Mucosa of descending colon (tissue), 3 donors: ENCODE data around the gene DGKA. TPM values are rescaled to one million over a fixed set of nuclear protein-coding genes. Genes with fewer than 3 reads are reported as not detected.

ENCODE experiments used
- ATAC-seq: fragments of 200-7000 bp; cut with Tn5 transposase; one replicate; pipeline ENCODE4 v1.9.1; 2020; ENCODE audit warnings: mild to moderate bottlenecking, moderate library complexity
- DNase-seq, 3 donors: peaks; one replicate each; pipeline ENCODE4 v3.0.0-alpha.2; 2020
- H3K36me3 ChIP-seq: fragments of 200-600 bp; one replicate; pipeline ENCODE4 v1.8.0; 2021; ENCODE audit warnings: low read depth, mild to moderate bottlenecking
- H3K4me1 ChIP-seq: fragments of 200-600 bp; one replicate; pipeline ENCODE4 v1.8.0; 2021; ENCODE audit warnings: low read depth, mild to moderate bottlenecking
- H3K4me3 ChIP-seq: fragments of 200-600 bp; one replicate; pipeline ENCODE4 v1.8.0; 2021; ENCODE audit warnings: mild to moderate bottlenecking
- H3K9me3 ChIP-seq: fragments of 200-600 bp; one replicate; pipeline ENCODE4 v1.8.0; 2021; ENCODE audit warnings: mild to moderate bottlenecking
- CTCF ChIP-seq: fragments of 200-600 bp; IDR thresholded peaks from one replicate; pipeline ENCODE4 v1.8.0; 2022; ENCODE audit warnings: antibody characterized with exemption, mild to moderate bottlenecking
- intact Hi-C, 2 donors: fragments of 100-400 bp; cut with DNase I in 1 of 2; cut with micrococcal nuclease in 1 of 2; formaldehyde crosslinking; loops; one replicate each; pipeline versions ENCODE4 v1.11.0 to v1.11.1; 2022; cut with DNase I, micrococcal nuclease
- total RNA-seq, 3 donors: library from RNA; stranded (reverse); fragmentation: NEBNext Ultra II Directional in 2 of 3; extraction: Animal tissue kit (Norgen Biotek cat#: 25700) in 2 of 3; gene quantifications; one replicate each; pipeline versions ENCODE4 v1.2.1 to v1.2.4, GENCODE V29; 2021 to 2023
- donor health status: DM: no; HTN: no; CAD: no; lungs with moderate emphysema.
- donor health status: DM: no; HTN: no; CAD: no.
- donor health status: DM: no; HTN: yes; CAD: no.

DGKA gene
- total RNA-seq, 3 donors from 2014 or later: 82.6 to 148 (median 97.0) TPM

GRCh38 chr12:55901881-55902490 lies 29.0 kb upstream of the DGKA start:
- Histone ChIP-seq H3K4me3 (no peak overlapping the region), H3K36me3 (no peaks in the 10 kb centered on the region), H3K9me3 (no peaks in the 10 kb centered on the region), H3K4me1 (no peaks in the 10 kb centered on the region)
- ATAC-seq (no peak), DNase-seq (no peak)
- intact Hi-C loops: no loop called here
- TF ChIP-seq CTCF: no peak

GRCh38 chr12:55906056-55906455 lies 24.9 kb upstream of the DGKA start:
- no peak for DNase-seq
- Histone ChIP-seq H3K9me3 (no peaks in the 10 kb centered on the region), H3K4me3 (no peak overlapping the region), H3K36me3 (no peaks in the 10 kb centered on the region), H3K4me1 (no peaks in the 10 kb centered on the region)
- no peak for TF ChIP-seq CTCF
- intact Hi-C loops: no loop called here
- ATAC-seq: no peak

DNA sequence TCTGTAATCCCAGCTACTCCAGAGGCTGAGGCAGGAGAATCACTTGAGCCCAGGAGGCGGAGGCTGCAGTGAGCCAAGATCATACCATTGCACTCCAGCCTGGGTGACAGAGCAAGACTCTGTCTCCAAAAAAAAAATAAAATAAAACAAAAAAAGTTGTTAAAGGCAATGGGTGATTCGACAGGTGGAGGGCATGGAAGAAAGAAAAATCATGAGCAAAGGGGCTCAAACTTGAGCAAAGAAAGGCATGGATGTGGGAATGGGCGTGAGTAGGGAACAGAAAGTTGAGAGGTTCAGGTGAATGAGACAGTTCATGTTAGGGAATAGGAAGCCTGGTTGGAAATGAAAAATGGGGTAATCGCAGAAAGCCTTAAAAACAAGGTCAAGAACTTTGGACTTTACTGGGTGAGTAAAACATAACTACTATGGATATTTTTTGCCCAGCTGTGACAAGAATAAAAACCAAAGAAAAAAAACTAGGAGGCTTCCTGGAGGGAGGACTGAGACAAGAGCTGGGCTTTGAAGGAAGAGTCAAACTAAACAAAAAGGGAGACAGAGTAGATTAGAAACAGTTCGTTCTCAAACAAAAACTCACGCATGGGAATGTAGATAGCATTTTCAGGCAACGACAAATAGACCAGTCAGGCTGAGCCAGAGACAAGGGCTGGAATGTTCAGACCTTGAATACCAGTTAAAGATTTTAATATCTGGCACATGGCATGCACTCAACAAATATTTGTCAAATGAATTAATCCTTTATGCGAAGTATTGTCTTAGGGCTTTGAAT lies 22.0 kb upstream of the DGKA start:
- no peaks in the 10 kb centered on the region for H3K36me3 ChIP-seq
- H3K9me3 ChIP-seq: no peaks in the 10 kb centered on the region
- no peak for DNase-seq
- ATAC-seq: no peak
- H3K4me3 ChIP-seq: no peak overlapping the region
- H3K4me1 ChIP-seq: no peaks in the 10 kb centered on the region
- intact Hi-C loops: no loop called here
- TF ChIP-seq CTCF: no peak

DNA sequence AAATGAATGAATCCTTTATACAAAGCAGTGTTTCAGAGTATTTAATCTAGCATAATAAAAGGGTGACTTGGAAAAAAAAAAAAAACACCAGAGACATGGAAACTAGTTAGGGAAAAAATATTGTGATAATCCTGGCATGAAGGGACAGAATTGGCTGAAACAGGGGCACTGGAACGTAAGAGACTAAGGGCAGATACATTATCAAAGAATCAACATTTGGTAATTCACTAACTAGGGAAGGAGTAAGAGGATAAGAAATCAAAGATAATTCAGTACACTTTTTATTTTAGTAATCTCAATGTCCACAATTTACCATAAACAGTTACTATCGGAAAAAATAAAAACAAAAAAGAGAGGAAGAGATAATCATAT lies 21.5 kb upstream of the DGKA start:
- intact Hi-C loops: no loop called here
- Histone ChIP-seq H3K4me1 (no peaks in the 10 kb centered on the region), H3K36me3 (no peaks in the 10 kb centered on the region), H3K4me3 (no peak overlapping the region), H3K9me3 (no peaks in the 10 kb centered on the region)
- ATAC-seq: no peak
- no peak for TF ChIP-seq CTCF
- DNase-seq: no peak

DNA sequence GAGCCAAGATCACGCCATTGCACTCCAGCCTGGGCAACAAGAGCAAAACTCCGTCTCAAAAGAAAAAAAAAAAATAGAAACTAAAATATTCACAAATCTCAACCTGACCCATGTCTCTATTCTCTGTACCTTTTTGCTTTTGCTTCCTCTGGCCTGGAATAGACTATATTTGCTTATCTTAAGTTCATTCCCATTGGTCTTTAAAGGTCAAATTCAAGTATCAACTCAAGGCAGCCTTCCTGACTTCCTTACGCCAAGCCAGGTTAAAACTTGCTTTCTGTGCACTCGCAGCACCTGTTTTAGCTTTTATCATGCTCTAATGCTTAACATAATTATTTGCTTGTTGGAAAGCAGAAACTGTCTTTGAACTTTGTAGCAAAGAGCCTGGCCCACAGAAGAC lies 18.1 kb upstream of the DGKA start:
- DNase-seq (no peak), ATAC-seq (no peak)
- no peak for TF ChIP-seq CTCF
- intact Hi-C loops: no loop called here
- Histone ChIP-seq H3K36me3 (no peaks in the 10 kb centered on the region), H3K4me1 (peaks cover 2% of the 10 kb centered on the region), H3K4me3 (no peak overlapping the region), H3K9me3 (no peaks in the 10 kb centered on the region)
